Vagina (tissue), 2 donors: ENCODE results near the gene B3GNT7. TPM values are rescaled to one million over a fixed set of nuclear protein-coding genes. Genes with fewer than 3 reads are reported as not detected.

Source experiments
- DNase-seq, 2 donors: peaks; one replicate each; pipeline ENCODE4 v3.0.0-alpha.2; 2017; ENCODE audit errors: extremely low spot score in 2 of 2
- H3K27ac ChIP-seq: fragments of 200-600 bp; sonication (generic); one replicate; pipeline ENCODE4 v1.5.1; 2019
- H3K27me3 ChIP-seq: fragments of 200-600 bp; sonication (generic); one replicate; pipeline ENCODE4 v1.5.1; 2019
- H3K36me3 ChIP-seq, 2 donors: fragments of 200-600 bp; sonication (generic); one replicate each; pipeline ENCODE4 v1.5.1; 2017 to 2019
- H3K4me1 ChIP-seq: fragments of 200-600 bp; sonication (generic); one replicate; pipeline ENCODE4 v1.5.1; 2019
- H3K4me3 ChIP-seq, 2 donors: fragments of 200-600 bp; sonication (generic); 1 replicate in 1 of 2; 2 replicates in 1 of 2; pipeline ENCODE4 v1.5.1; 2016 to 2019
- H3K9me3 ChIP-seq: fragments of 200-600 bp; sonication (generic); one replicate; pipeline ENCODE4 v1.5.1; 2019
- POLR2A ChIP-seq, 2 donors: fragments of 450-650 bp; IDR thresholded peaks; one replicate each; pipeline ENCODE4 v1.6.1; 2017; ENCODE audit warnings: antibody characterized with exemption in 2 of 2, mild to moderate bottlenecking in 2 of 2, moderate library complexity in 2 of 2
- POLR2AphosphoS5 ChIP-seq, 2 donors: sonication (generic); formaldehyde crosslinking; IDR thresholded peaks; one replicate each; pipeline ENCODE4 v1.9.0; 2017; ENCODE audit warnings: antibody characterized with exemption in 2 of 2, mild to moderate bottlenecking in 2 of 2, low read depth in 1 of 2; ENCODE audit not compliant: insufficient read depth in 1 of 2
- intact Hi-C: fragments of 100-400 bp; cut with DNase I; formaldehyde crosslinking; loops from one replicate; pipeline ENCODE4 v1.15.1; 2023
- total RNA-seq: library from RNA; depleted of rRNA; stranded (reverse); fragments of >200 nt; gene quantifications from one replicate; pipeline ENCODE4 v1.2.3, GENCODE V29; 2016
- TF ChIP-seq, protein P1 (sequence below), 3 experiments: fragments of 450-650 bp in 2 of 3; fragments of 200-600 bp in 1 of 3; sonication (generic) in 1 of 3; IDR thresholded peaks; one replicate each; pipeline ENCODE4 v1.5.1; 2017 to 2019; ENCODE audit warnings: antibody characterized with exemption in 3 of 3, mild to moderate bottlenecking in 2 of 3, moderate library complexity in 2 of 3

B3GNT7 gene
- total RNA-seq, 1 donor from 2014 or later, result 7.1 TPM

DNA sequence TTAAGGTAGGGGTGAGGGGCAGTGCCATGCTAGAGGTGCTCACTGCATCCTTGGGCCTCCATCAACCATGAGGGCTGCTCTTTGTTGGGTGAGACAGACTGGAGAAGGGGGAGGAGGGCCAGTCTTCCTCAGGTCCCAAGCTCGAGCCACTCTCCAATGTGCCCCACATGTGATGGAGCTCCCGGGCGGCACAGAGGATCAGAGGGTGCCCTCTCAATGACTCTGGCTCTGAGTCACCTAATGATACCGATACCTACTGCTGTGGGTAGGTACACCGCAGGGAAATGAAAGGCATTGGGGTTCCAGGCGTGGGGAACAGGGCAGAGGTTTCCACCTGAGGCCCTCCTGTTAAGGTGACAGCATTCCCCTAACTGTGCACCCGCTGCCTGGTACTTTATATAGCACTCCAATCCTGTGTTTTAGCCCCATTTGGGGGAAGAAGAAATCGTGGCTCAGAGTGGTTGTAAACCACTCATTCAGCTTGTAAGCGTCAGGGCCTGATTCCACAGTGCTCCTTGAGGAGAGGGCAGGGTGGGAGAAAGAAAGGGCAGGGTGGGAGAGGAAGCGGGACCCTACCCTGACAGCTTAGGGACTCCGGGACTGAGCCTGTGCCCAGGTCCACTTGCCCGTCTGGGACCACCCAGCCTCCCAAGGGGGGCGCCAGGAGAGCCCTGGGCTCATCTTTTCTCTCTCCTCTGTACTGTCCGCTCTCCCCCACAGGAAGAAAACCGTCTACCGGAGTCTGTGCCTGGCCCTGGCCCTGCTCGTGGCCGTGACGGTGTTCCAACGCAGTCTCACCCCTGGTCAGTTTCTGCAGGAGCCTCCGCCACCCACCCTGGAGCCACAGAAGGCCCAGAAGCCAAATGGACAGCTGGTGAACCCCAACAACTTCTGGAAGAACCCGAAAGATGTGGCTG lies 1.8 kb downstream of the B3GNT7 start:
- Histone ChIP-seq H3K36me3 (no peaks in the 10 kb centered on the region), H3K9me3 (no peaks in the 10 kb centered on the region), H3K27me3 (peaks cover 4% of the 10 kb centered on the region), H3K4me1 (peaks cover 16% of the 10 kb centered on the region), H3K27ac (no peak overlapping the region), H3K4me3 (no peak overlapping the region)
- intact Hi-C loops, result loop anchor here (10.0 kb wide), 1 partner anchor 172 kb away; no protein-coding TSS in a partner anchor
- TF ChIP-seq, protein P1, sequence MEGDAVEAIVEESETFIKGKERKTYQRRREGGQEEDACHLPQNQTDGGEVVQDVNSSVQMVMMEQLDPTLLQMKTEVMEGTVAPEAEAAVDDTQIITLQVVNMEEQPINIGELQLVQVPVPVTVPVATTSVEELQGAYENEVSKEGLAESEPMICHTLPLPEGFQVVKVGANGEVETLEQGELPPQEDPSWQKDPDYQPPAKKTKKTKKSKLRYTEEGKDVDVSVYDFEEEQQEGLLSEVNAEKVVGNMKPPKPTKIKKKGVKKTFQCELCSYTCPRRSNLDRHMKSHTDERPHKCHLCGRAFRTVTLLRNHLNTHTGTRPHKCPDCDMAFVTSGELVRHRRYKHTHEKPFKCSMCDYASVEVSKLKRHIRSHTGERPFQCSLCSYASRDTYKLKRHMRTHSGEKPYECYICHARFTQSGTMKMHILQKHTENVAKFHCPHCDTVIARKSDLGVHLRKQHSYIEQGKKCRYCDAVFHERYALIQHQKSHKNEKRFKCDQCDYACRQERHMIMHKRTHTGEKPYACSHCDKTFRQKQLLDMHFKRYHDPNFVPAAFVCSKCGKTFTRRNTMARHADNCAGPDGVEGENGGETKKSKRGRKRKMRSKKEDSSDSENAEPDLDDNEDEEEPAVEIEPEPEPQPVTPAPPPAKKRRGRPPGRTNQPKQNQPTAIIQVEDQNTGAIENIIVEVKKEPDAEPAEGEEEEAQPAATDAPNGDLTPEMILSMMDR (IDR thresholded peaks at IDR 0.05), result no peak
- TF ChIP-seq POLR2A (IDR thresholded peaks at IDR 0.05) (no peak), POLR2AphosphoS5 (IDR thresholded peaks at IDR 0.05; ENCODE audit: insufficient read depth in 1 of 2, low read depth in 1 of 2) (no peak)
- no peak for DNase-seq

DNA sequence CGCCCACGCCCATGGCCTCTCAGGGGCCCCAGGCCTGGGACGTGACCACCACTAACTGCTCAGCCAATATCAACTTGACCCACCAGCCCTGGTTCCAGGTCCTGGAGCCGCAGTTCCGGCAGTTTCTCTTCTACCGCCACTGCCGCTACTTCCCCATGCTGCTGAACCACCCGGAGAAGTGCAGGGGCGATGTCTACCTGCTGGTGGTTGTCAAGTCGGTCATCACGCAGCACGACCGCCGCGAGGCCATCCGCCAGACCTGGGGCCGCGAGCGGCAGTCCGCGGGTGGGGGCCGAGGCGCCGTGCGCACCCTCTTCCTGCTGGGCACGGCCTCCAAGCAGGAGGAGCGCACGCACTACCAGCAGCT lies 2.4 kb downstream of the B3GNT7 start:
- no peak overlapping the region for H3K27ac ChIP-seq
- intact Hi-C loops, result loop anchor here (10.0 kb wide), 1 partner anchor 173 kb away; no protein-coding TSS in a partner anchor
- H3K27me3 ChIP-seq, result peaks cover 4% of the 10 kb centered on the region
- TF ChIP-seq POLR2A (IDR thresholded peaks at IDR 0.05), result no peak
- TF ChIP-seq POLR2AphosphoS5 (IDR thresholded peaks at IDR 0.05; ENCODE audit: insufficient read depth in 1 of 2, low read depth in 1 of 2), result no peak
- TF ChIP-seq, protein P1 (IDR thresholded peaks at IDR 0.05), result no peak
- no peaks in the 10 kb centered on the region for H3K36me3 ChIP-seq
- H3K9me3 ChIP-seq, result no peaks in the 10 kb centered on the region
- no peak for DNase-seq
- peaks cover 16% of the 10 kb centered on the region for H3K4me1 ChIP-seq
- H3K4me3 ChIP-seq, result no peak overlapping the region

DNA sequence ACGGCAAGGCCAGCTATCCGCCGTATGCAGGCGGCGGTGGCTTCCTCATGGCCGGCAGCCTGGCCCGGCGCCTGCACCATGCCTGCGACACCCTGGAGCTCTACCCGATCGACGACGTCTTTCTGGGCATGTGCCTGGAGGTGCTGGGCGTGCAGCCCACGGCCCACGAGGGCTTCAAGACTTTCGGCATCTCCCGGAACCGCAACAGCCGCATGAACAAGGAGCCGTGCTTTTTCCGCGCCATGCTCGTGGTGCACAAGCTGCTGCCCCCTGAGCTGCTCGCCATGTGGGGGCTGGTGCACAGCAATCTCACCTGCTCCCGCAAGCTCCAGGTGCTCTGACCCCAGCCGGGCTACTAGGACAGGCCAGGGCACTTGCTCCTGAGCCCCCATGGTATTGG lies 3.1 kb downstream of the B3GNT7 start:
- H3K9me3 ChIP-seq, result no peaks in the 10 kb centered on the region
- peak in 1 of 2 donors; percentile 84 for DNase-seq
- peaks cover 4% of the 10 kb centered on the region for H3K27me3 ChIP-seq
- peaks cover 16% of the 10 kb centered on the region for H3K4me1 ChIP-seq
- no peak overlapping the region for H3K27ac ChIP-seq
- TF ChIP-seq POLR2A (IDR thresholded peaks at IDR 0.05), result no peak
- TF ChIP-seq, protein P1 (IDR thresholded peaks at IDR 0.05), result no peak
- no peak for TF ChIP-seq POLR2AphosphoS5 (IDR thresholded peaks at IDR 0.05; ENCODE audit: insufficient read depth in 1 of 2, low read depth in 1 of 2)
- H3K36me3 ChIP-seq, result no peaks in the 10 kb centered on the region
- intact Hi-C loops, result loop anchor here (10.0 kb wide), 1 partner anchor 174 kb away; no protein-coding TSS in a partner anchor
- no peak overlapping the region for H3K4me3 ChIP-seq

DNA sequence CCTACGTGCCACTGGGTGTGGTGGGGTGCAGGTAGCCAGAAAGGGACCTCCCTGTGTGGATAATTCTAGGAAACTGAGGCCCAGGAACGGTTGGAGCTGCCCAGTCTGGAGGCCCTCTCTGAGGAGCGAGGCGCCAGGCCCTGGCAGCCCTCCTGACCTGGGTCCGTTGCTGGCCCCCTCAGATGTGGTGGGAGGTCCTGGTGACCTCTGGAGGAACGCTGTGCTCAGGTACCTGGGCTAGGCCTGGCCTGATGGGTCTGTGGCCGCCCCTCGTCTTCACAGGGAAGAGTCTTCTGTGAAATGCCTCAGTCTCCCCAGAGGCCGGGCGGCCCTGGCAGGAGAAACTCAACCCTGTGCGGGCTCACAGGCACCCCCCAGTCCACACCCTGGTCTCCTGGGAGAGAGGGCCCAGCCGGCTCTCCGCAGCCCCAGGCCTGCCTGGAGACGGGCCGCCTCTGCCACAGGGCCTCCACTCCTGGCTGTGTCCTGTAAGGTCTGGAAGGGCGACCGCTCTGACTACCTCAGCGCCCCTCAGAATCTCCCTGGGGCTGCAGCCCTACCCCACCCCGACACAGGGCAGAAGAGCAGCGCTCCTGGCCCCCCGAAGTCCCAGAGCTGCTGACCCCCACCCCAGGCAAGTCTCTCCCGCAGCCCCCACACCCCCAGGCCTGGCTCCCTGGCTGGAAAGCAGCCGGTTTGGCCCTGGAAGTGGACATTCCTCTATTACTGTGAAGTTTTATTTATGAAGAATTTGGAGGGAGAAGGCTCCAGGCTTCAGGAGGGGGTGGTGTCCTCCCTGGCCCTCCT lies 3.7 kb downstream of the B3GNT7 start:
- TF ChIP-seq POLR2AphosphoS5 (IDR thresholded peaks at IDR 0.05; ENCODE audit: insufficient read depth in 1 of 2, low read depth in 1 of 2) (no peak), POLR2A (IDR thresholded peaks at IDR 0.05) (no peak)
- TF ChIP-seq, protein P1 (IDR thresholded peaks at IDR 0.05), result no peak
- intact Hi-C loops, result loop anchor here (10.0 kb wide), 1 partner anchor 174 kb away; no protein-coding TSS in a partner anchor
- H3K9me3 ChIP-seq, result no peaks in the 10 kb centered on the region
- no peak overlapping the region for H3K27ac ChIP-seq
- peaks cover 16% of the 10 kb centered on the region for H3K4me1 ChIP-seq
- DNase-seq, result no peak
- no peak overlapping the region for H3K4me3 ChIP-seq
- peaks cover 4% of the 10 kb centered on the region for H3K27me3 ChIP-seq
- H3K36me3 ChIP-seq, result no peaks in the 10 kb centered on the region
